NCI-H1436 (cell line): Measurements from ENCODE around the gene CLCA1.

ENCODE experiments used
- DNase-seq: peaks from one replicate; lab custom pipeline; 2025; lab: John Stamatoyannopoulos, UW

The CLCA1 gene

DNA sequence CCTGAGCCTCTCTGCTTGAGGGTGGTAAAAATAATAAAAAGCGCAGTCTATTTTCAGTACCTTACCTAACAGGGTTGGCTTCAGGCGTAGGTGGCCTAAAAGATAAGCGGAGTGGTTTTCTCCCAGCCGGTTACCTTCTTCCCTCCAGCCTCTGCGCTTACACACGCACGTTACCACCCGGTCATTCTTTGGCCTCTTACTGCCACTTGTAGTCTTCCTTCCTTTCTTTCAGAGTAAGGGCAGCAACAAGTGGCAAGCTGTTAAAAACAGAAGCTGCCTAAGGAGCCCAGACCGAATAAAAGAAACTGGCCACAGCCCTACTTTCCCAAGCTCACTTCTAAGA lies 35.4 kb downstream of the CLCA1 start:
- no peak for DNase-seq

DNA sequence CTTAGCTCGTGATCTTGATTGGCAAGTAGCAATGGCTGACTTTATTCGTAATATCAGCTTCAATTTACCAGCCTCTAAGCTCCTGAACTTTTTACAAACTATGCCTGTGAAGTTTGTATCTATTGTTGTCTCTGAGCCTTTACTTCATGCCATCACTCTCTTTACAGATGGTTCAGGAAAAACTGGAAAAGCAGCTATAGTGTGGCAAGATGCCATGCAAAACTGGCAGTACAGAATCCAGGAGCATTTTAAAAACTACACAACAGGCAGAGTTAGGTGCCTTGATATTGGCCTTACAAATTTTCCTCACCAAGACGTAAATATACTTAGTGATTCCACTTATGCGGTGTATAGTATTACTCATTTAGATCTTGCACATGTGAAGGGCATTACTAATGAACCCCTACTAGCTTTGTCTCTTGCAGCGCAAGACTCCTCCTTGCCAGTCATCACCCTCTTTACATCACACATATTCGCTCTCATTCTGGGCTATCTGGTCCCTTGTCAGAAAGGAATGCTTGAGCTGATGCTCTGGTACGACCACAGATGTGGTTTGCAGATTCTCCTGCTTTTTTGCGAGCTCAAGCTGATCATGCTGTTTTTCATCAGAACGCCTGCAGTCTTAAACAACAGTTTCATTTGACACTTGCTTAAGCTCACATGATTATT lies 36.3 kb downstream of the CLCA1 start:
- no peak for DNase-seq

DNA sequence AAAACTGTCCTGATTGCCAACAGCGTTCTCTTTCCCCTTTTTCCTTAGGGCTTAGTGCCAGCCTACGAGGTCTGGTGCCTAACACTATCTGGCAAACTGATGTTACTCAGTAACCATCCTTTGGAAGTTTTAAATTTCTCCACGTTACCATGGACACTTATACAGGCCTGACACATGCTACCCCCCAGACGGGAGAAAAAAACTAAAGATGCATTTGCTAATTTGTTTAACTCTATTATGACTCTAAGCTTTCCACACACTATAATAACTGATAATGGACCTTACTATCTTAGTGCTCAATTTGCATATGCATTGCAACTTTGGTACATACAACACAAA lies 36.8 kb downstream of the CLCA1 start:
- DNase-seq = no peak

DNA sequence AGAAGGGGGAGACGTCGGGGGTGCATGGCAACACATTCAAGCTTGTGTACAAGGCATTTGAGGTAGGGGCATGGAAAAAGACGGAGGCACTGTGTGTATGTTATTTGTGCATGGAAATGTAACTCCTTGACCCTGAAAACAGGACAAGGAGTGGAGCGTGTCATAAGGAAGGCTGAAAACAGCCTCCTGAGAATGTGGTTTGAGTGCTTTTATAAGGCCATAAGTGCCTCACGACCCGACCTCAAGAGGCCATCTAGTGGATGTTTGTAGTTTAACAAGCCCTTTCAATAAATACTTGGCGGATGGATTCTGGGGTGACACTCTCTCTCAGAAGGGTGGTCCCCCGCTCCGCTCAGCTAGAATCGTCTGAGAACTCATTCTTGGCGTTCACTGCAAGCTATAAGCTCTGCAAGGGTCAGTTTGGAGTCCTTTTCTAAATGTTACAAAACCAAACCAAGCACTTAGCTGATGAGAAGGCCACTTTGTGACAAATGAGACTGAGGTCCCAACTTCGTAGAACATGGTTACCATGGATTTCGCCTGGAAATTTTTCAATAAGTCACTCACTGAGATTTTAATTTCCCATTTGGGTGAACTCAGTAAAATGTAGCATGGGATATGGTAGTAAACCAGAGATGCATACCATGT lies 39.3 kb downstream of the CLCA1 start:
- no peak for DNase-seq

DNA sequence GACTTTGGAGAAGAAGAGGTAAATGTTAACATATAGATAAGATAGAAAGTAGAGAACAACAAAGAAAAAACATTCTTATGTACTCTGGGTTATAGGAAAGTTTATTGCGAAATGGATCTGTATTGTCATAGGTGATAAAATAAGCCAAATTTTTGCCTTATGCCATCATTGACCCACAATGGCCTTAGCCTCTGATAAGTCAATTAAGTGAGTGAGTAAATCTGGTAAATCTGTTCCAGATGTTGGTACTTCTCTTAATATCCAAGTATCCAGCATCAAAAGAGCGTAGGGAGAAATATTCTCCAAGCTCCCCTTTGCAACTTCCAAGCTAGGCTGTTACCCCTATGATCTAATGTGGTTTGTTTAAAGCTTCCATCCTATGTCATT lies 39.8 kb downstream of the CLCA1 start:
- no peak for DNase-seq

DNA sequence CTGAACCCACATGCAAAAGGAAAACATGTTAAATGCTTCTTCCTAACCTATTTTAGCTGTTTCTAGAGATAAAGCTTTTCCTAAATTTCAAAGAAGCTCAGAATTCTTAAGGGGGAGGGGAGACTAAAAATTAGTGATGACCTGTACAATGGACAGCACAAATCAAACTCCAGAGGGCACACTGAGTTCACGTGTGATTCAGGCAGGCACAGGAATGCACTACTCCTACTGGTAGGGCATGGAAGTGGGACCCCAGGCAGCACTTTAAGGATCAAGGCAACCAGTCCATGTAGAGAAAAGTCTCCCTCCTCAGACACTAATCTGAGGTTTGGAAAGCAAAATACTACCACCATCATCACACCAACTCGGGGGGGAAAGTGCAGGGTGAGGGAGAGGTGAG lies 46.9 kb downstream of the CLCA1 start:
- no peak for DNase-seq

DNA sequence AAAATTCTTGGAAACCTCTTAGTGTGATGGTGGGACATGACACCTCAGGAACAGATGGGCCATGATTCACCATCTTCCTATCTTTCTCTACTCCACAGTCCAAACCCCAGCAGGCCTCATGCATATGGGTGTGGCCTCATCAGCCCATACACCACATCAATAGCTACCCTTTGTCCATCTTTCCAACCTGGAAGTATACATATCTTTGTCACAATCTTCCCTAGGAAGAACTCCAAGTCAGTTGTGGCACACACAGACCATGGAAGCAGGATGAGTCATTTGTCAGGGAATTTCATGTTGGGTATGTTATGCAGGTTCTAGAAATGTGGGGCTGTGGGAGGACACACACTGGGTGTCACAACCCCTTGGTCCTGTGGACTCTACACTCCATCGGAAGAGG lies 47.6 kb downstream of the CLCA1 start:
- no peak for DNase-seq

DNA sequence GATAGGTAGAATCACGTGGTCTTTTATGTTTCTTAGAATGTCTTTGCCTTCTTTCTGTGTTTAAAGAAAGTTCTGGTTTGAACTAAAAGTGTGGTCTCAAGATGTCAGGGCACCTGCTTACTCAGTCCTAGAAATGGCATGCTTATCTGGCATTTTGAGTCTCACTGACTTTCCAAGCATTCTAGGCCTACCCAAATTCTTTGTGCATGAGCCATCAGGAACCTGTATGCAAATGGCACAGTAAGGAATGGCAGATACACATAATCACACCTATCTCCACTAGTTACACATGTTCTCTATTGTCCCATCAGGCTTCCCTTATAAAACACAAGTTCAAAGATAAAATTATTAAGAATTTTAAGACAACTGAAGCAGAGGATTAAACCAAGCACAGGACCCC lies 48.6 kb downstream of the CLCA1 start:
- DNase-seq = no peak

DNA sequence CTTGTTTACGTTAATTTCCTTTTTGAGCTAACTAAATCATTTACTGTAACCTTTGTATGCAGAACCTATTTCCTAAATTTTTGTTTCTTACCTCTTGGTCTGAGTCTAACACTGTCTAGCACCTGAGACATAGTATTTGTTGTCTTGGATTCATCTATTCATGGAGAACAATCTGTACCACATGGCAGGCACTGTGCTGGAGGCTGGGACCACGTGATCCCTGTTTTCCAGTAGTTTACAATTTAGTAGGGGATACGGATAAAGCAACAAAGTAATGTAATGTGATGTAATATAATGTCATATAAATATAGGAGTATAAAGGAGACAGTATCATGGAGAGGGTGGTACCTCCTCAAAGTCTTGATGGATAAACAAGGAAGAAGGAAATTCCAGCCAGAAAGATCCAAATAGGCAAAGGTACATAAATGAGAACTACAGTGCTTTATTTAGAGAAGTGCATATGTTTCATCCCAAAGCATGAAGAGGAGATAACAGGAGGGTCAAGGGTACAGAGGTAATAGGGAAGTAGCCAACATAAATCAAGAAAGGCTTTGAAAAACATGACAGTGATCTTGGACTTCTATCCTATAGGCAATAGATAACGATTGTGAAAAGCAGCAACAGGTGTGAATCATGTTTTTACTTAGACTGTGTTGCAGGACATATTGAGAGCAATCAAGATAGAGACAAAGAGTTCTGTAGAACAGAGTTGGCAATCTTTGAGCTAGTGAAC lies 52.2 kb downstream of the CLCA1 start:
- no peak for DNase-seq

DNA sequence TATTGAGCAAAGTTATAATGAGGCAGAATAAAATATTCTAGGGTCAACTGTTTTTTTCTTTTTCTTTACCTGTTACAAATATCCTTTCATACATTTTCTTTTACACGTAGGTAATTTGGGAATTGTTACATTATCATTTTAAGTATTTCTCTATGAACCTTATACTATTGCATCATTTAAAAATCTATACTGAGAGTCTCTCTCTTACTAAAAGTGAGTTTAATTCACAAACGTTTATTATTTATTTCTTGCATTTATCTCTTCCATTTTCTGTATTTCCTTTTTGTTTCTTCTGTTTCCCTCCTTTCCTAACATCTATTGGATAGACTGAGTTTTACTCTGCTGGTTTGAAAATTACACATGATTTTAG lies 52.8 kb downstream of the CLCA1 start:
- DNase-seq = no peak

DNA sequence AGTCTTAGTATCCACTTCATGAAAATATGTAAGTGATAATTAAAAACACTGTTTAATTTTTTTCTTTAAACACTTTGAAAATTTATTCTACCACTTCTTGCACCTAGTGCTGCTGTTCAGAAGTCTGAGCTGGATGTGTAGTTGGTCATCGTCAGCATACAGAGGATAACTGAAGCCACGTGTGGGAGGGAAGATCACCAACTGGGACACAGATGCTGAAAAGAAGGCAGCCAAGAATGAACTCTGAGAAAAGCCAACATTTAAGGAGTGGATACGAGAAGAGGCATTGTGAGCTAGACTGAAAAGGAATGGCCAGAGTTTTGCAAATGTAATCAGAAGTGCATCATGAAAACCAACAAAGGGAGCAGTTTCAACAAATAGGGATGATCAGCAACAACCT lies 53.5 kb downstream of the CLCA1 start:
- no peak for DNase-seq

DNA sequence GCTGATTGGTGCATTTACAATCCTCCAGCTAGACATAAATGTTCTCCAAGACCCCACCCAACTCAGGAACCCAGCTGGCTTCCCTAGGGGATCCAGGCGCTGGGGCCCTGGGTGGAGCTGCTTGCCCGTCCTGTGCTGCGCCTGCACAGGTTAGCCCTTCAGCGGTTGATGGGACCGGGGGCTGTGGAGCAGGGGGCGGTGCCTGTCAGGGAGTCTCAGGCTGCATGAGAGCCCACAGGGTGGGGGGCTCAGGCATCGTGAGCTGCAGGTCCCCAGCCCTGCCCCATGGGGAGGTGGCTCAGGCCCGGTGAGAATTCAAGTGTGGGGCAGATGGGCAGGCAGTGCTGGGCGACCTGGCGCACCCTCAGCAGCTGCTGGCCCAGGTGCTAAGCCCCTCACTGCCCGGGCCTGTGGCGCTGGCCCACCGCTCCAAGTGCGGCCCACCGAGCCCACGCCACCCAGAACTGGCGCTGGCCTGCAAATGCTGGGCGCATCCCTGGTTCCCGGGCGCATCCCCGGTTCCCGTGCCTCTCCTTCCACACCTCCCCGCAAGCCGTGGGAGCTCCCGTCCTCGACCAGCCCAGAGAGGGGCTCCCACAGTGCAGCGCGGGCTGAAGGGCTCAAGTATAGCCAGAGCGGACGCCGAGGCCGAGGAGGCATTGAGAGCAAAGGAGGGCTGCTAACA lies 55.1 kb downstream of the CLCA1 start:
- no peak for DNase-seq

DNA sequence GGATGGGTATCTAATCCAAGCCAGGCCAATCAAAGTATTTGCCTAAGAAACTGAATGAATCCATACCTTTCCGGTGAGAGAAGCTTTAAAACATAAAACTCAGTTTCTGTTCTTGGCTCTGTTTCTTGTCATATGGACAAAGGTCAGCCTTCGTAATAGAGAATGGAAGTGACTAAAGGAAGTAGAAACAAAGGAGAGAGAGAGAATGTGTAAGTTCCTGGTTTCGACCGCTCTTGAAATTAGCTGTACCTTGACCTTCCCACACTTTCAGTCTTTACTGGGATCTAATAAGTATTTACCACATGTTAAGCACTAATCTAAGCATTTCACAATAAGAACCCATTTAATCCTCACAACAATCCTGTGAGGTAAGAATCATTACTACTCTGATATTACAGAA lies 58.6 kb downstream of the CLCA1 start:
- no peak for DNase-seq

DNA sequence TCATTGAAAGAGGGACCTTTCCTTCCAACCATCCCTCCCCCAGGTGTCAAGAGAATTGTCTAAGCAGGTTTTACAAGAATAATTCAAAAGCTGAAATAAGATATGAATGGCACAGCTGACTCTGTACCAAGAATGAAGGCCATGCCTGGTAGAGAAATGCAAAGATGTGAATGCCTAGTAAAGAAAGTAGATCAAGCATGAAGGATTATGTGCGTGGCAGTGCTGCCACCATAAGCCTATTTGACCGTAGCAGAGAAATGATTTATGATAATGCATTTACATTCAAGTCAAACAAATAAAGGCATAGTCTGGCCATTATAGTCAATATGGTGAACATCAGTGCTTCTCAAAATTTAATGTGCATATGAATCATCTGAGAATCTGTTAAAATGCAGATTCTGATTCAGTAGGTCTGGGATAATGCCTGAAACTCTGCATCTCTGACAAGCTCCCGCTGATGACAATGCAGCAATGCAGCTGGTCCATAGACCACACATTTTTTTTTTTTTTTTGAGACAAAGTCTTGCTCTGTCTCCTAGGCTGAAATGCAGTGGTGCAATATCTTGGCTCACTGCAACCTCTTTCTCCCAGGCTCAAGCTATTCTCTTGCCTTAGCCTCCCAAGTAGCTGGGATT lies 61.6 kb downstream of the CLCA1 start:
- DNase-seq = no peak

DNA sequence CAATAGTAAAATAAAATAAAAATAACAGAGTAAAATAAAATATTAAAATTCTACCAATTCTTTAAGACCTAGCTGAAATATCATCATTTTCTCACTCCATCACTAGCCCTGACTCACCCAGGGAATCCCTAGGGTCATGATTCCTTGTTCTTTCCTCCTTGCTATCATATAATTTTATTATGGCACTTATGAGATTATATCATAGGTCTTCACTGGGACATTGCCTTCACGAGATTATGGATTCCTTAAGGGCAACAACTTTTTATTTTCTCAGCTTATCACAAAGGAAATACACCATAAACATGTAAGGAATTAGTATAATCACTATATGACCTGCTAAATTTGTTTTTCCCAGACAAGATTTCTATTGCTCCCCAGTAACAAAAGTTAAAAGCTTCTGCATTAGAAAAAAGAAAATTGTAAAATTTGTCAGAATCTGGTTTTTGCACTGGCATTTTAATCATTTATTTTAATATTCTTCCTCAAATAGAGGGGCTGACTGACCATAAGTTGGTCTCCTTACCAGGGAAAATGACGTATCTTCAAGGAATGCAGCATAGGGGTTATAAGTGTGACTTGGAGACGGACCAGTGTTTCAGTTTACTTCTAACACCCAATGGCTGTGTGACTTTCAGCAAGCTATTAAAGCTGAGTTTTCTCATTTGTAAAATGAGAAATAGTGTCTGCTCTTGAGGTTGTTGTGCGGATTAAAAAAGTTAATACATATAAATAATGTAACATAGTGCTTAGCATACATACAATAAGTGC lies 69.4 kb downstream of the CLCA1 start:
- no peak for DNase-seq

DNA sequence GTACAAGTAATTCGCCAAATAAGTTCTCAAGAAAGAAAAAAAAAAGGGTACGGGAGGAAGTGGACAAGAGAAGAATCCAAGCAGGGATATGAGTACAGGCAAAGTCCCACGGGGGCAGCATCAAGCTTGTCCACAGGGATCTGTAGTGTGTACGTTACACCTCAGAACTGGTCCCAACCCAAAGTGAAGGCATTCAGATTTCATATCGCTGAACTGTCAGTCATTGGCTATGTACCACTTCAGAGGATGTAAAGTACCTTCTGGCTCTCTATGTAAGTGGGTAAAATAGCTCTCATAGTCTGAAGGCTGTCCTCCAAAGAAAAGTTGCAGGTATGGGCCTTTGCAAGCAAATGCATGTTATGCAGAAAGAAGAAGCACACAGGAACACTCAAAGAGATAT lies 70.0 kb downstream of the CLCA1 start:
- no peak for DNase-seq

DNA sequence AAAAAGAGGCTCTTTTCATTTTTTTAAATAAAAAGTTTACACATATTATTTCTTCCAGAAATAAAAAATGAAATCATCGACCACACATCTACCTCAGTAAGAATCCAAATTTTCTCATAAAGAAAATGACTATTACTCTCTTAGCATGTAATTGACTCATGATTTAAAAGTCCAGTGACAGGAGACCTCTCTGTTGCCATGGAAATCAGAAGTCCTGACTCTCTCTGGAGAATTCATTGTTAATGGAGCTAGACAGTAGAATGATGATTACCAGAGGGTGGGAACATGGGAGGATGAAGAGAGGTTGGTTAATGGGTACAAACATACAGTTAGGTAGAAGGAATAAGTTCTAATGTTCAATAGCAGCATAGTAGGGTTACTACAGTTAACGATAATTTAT lies 73.1 kb downstream of the CLCA1 start:
- no peak for DNase-seq

DNA sequence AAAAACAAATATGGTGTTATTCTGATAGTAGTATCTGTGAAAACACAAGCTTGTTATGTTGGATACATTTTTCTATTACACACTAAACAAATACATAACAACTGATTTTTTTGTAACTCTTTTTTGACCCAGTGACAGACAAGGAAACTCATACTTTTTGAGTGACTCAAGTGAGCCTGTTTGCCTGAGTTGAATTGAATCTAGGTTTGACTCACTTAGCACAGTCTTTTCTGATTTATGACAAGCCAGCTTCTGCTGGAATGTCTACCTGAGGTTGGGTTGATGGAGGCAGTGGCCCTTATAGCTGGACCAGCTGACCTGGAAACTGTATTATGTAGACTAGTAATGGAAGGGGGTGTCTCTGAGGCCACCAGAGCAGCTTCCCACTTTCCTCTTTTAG lies 73.9 kb downstream of the CLCA1 start:
- DNase-seq = no peak

DNA sequence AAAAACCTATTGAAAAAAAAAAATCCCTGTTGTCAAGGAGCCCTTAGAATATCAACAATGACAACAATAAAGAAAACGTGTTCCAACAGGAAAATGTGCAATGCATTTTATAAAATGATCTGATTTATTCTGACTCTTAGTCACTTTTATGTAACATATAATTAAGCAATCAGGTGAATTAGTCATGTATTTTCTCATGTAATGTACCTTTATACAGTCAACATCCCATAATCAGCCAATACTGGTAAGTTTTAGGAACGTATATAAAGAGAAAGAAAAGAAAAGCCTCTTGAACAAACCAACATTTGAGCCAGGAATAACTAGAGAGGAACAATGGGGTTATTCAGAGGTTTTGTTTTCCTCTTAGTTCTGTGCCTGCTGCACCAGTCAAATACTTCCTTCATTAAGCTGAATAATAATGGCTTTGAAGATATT lies 78.1 kb downstream of the CLCA1 start, which contains the start of gene CLCA4:
Gene CLCA4, plus strand, starts transcription at position 292 of the 435 bp plus-strand sequence. Its CDS starts 42 bp downstream, at position 334.
- peak; percentile 59 for DNase-seq

DNA sequence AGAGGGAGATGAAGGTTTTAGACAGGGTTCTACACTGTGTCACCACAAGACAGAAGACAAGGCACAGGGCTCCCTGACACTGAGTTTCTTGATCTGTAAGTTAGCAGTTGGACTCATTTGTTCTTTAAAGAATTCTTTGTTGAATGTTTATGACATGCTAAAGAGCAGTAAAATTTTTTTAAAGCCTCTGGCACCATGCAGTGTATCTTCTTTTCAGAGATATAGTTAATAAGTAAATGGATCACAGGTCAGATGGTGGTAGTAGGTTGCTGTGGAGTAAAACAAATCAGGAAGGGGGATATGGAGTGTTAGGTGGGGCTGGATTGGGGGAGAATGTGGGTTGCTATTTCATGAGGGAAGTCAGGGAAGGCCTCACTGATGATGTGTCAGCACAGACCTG lies 80.1 kb downstream of the CLCA1 start:
- DNase-seq = no peak
